HG03460 (cell line): ENCODE measurements around the gene CHID1.

Experiments used
- ATAC-seq: cut with Tn5 transposase; IDR thresholded peaks from one replicate; pipeline ENCODE4 v1.9.1; 2021; ENCODE audit not compliant: unreplicated experiment

Gene CHID1

DNA sequence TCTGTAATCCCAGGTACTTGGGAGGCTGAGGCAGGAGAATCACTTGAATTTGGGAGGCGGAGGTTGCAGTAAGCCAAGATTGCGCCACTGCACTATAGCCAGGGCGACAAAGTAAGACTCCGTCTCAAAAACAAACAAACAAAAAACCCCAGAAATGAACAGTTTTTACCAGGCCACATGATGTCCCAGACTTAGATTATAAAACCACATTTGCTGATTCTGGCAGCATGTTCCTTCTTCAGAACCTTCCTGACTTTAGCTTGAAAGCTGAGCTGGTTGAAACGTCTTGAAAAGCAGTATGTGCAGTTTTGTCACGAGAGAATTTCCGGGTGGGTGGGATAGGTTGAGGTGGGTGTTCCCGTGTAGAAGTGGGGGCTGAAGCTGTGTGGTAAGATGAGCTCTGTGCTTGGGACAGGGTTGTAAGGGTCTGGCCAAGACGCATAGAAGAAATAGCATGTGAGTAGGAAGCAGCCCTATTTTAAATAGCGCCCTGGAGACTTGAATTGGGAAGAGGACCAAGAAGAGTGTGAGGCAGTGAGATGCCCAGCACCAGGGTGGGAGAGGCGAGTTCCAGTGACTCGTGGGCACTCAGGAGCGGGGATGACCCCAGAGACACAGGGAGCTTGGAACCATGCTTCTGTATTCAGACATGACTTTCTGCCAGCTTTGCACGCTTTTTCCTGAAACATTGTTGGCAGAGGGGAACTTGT lies 22.7 kb upstream of the CHID1 start:
- ATAC-seq, result no peak

DNA sequence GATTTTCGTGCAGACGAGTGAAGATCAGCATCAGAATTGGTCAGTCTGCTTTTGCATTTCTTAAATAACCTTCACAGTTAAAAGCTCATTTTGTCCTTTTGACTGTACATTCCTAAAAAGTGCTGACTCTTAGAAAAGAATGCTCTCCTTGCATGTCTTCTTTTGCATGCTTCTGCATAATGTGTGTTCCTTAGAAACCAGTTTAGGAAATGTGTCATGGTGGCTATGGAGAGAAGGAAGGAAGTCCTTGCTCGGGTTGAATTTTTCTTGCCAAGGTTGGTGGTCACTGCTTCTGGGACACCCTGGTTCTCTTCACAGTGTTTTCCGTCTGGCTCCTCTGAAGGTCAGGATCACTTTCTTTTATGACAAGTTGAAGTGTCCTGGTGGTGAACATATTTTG lies 21.8 kb upstream of the CHID1 start:
- no peak for ATAC-seq

DNA sequence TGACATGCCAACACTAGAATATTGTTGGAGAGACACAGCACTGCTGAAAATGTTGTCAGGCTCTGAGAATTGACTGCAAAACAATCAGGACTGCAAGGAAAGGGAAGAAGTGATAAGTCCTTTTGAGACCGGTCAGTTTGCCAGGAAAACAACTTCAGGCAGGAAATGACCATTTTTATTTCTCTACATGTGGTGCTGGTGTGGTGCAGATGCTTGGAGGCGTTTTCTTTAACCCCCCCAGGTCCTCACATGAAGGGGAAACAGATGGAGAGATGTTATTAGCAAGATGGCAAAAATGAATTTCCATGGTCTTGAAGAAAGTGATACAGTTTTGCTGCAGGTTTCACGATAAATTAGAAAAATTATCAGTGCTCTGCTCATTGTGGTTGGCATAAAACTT lies 20.8 kb upstream of the CHID1 start:
- ATAC-seq, result no peak

DNA sequence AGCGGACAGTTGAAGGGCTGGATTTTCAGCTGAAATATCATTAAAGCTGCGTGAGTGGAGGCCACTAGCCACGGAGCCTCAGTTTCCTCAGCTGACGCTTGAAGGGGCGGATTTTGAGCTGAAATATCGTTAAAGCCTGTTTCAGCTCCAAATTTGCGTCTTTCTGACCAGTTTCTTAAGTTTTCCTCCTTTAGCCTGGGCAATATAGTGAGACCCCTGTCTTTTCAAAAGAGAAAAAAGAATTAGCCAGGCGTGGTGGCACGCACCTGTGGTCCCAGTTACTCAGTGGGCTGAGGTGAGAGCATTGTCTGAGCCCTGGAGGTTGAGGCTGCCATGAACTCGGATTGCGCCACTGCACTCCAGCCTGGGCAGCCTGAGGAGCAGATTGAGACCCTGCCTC lies 18.8 kb upstream of the CHID1 start:
- no peak for ATAC-seq

DNA sequence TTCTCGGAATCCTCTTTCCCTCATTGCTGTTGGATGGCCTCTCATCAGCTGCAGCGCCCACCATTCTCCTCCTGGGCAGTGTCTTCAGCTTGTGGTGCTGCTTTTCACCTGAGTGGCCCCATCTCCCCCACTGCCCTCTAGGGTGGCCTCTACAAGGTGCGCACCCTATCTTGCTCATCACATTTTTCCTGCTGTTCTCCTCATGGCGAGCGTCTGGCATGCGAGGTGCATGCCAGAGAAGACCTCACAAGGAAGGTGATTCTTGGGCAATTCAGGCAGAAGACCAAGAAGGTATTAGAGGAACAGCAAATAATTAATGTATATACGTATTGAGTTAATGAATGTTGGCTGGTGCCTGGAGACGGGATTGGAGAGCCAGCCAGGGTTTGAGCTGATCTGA lies 18.2 kb upstream of the CHID1 start:
- no peak for ATAC-seq

DNA sequence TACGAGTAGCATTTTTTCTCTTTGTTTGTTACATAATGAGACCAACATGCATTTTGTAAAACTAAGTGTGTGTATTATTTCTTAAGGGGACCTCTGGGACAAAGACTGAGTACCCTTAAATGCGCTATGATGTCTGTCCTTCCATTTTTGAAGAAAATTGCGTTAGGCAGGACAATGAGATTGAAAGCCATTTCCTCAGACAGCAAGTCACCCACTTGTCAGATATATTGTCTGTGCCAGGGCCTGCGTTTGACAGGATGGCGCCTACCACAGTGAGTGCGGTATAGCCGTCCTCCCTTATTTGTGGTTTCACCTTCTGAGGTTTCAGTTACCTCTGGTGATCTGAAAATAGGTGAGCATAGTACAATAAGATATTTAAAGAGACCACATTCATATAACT lies 17.3 kb upstream of the CHID1 start:
- ATAC-seq, result no peak

DNA sequence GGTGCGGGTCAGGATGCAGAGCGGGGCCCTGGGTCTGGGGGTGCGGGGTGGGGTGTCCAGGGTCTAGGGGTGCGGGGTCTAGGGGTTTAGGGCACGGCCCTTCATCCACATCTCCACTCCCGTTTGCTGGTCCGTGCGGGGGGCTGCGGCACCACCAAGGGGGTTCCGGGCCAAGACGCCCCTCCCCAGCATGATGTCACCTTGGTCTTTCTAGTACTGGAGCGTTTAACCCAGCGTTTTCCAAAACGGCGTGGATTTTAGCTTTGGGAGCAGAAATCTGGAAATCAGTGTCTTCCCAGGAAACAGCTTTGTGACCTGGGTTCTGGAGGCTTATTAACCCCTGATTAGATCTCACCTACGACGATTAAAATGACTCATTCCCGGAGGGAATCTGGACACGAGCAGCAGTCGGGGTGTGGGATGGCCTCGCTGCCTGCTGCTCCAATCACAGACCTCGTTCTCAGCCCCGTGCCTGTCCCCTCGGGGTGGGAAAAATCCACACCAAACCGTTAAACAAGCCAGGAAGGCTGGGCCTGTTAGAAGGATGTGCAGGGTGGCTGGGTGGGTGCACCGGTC lies 15.8 kb upstream of the CHID1 start:
- no peak for ATAC-seq

DNA sequence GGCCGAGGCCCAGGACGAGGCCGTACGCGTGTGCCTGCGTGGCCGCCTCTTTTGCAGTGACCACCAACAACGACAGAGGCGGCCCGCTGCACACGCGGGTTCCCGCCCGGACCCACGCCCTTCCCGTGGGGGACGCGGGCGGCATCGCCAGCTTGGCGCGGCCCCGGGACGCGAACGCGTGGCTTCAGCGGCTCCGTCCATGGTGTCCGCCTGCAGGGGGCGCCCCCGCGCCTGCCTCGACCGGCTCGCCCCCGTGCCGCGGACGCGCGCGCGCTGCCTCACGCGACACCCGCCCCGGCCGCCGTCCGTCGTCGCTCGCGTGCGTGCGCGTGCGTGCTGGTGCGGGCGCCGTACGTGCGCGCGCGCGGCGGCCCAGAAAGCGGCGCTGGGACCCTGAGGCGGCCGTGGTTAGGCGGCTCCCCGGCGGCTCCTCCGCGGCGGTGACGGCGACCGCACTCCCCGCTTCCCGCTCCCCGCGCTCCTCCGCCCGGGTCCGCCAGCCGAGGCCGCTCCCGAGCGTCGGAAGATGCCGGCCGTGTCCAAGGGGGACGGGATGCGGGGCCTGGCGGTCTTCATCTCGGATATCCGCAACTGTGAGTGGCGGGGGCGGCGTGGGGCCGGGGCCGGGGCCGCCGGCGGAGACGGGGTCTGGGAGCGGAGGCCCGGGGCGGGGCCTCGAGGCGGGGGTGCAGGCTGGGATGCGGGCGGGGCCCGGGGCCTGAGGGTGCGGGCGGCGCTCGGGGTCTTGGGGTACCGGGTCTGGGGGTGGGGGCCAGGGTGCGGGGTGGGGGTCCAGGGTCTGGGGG lies 15.1 kb upstream of the CHID1 start, which contains the start of gene AP2A2:
Gene AP2A2 (plus strand): TSS at position 375 of the 806 bp plus-strand sequence. CDS start 152 bp downstream, at position 527.
- ATAC-seq, result peak; percentile 53

DNA sequence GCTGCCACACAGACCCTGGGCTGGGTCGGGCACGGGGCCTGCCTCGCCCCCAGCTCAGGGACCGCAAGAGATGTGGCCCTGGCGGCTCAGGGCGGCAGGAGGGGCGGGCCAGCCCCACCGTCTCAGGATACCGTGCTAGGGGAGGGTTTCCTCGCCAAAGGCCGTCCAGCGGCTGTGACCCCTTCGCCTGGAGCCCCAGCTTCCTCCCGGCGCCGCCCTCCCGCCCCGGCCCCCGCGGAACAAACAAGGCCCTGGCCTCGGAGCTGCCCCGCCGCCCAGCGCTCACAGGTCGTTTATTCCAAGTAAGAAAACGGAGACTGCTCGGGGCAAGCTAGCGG lies 14.5 kb upstream of the CHID1 start:
- no peak for ATAC-seq

DNA sequence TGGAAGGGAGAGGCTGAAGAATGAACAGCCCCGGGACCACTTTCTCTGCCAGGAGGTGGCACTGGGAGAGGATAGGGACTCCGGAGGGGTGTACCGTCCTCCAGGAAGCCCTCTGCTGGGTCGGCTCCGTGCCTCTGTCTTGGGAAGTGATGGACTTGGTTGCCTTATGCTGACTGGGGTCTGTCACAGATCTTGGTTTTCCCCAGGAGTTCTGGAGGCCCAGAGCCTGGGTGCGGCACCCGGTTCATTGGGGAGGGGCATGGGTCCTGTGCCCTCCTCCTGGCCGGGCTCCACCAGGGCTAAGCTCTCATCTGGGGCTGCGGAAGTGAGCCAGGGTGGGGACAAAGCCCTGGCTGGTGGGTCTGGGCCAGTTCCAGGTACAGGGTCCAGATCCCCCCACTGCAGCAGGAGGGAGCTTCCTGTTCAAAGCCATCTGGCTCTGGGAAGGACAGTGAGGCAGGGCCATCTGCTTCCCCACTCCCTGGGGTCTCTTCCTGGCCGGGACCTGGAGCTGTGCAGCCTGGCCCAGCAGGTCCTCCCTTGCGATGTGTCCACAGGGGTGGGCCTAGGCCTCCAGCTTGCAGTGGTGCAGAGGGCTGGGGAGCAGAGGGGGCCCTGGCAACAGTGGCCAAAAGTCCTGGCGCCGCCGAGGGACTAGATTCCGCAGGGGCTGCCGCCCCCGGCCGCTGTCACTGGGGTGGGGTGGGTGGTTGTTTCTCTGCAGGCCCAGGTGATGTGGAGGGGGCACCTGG lies 14.0 kb upstream of the CHID1 start:
- no peak for ATAC-seq

DNA sequence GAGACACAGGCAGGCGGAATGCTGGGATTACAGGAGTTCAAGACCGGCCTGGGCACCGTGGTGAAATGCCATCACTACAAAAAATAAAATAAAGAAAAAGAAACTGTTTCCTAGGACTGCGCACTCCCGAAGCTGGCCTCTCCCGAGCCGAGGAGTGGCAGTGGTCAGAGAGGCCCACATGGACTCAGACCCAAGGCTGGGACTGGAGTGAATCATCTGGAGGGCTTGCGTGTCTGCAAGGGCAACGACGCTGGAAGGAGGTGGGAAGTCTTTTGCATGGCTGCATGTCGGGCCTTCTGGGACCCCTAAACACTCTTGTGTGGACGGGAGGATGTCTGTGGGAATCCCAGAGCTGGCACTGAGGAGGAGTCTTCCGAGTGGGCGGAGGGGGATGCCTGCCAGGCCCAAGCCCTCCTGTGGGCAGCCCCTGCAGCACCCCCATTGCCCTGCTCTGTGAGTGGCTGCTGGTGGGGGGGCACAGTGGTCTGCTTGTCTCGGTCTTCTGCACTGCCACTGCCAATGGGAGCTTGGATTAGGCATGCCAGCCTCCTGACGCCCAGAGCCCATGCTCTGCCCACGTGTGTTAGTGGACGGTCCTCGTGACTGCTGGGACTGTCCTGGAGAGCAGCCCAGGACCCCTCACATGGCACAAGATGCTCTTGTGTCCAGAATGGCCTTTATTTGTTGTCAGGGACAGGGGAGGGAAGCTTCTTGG lies 13.2 kb upstream of the CHID1 start:
- no peak for ATAC-seq

DNA sequence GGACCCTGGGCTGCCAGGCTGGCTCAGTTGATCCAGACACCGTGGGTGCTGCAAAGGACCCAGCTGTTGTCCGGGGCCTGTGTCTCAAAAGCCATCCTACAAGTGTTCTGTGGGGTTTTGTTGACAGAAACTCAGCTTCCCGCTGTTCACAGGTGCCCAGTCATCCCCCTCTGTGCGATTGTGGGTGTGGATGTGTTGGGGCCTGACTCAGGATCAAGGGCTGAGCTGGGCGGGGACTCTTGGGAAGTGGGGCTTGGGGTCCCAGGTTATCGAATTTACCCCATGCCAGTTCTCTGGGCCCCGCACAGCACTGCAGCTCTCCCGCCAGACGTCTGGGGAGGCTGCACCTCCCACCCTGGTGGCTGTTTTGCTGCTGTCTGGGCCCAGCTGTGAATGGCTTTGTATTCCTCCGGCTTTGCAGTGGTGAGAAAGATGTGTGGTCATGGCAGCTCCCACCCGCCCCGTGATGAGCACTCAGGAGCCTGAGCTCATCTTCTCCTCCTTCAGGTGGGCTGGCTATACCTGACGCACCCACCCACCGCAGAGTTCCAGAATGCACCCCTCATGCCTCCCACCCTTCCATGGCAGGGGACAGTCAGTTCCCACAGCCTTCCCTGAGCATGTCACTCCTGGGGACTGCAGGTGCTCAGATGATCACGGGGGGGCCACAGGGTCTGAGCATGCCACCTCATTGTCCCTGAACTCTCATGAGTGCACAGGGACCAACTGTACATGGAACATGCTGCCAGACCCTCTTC lies 11.5 kb upstream of the CHID1 start:
- ATAC-seq, result no peak

DNA sequence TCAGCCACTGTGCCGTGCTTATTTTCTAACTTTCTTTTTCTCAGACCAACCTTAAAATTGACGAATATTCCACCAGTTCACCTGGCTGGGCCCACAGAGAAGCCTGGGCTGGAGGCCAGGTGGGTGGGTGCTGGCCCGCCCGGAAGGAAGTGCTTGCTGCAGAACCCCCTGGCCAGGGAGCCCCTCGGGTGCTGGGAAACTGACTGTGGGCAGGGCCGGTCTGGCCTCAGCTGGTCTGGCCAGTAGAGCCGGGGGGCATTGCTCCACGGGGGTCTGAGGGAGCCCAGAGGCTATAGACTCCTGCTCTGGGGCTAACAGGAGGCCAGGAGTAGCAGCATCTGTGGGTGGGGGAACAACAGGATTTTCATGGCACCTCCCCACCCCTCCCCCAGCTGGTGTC lies 6.8 kb upstream of the CHID1 start:
- ATAC-seq, result no peak

DNA sequence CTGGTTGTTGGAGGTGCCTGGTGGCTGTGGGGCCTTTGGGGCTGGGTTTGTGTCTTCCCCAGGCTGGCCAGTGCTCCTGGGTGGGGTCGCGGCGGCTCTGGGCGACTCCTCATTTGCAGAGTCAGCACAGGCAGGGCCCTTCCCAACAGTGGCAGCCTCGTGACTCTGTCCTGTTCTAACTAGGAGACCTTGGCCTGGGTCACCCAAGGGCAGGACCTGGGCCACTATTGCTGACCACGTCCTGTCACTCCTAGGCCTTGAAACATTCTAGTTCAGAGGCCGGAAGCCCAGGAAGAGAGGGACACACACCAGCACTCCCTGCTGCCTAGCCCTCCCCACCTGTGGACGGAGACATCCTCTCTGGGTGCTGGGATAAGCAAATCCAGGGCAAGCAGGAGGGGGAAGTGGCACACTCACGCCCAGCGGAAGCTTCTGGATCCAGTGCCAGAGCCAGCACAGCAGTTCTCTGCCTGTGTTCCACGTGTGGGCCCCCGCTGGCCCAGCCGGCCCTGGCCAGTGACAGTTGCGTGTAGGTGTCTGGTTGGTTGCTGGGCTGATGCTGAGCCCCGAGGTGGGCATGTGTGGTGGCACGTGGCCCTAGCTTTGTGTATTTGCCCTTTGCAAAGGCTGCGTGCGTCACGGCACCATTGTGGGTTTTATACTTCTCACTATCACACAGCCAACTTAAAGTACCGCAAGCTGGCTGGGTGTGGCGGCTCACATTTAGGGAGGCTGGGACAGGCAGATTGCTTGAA lies 4.3 kb upstream of the CHID1 start:
- ATAC-seq, result no peak

DNA sequence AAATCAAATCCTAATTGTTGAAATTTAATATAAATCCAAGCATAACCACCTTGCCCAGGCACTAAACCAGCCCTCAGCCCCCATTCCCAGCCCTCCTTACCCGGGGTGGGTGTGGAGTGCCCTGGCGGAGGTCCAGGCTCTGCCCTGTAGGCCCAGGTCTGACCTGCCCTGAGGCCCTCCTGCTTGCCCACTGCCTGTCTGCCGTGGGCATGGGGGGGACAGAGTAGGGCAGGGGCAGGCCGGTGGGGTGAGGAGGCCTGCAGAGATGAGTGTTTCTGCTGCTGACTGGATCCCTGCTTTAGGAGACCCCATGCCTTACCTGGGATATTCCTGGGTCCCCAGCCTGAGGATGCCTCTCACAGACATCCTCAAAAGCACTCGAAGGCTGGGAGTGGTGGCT lies 3.6 kb upstream of the CHID1 start:
- no peak for ATAC-seq

DNA sequence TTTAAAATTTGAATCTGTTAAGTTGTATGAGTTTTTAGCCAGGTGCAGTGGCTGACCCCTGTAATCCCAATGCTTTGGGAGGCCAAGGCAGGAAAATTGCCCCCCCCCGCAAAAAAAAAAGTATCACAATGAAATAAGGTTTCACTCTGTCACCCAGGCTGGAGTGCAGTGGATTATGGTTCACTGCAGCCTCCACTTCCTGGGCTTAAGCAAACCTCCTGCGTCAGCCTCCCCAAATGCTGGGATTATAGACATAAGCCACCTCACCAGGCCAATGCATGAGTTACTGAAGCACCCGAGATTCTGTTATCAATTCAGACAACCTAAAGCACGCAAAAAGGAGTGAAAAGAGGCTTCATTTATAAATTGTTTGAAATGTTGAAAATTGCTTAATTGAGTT lies 2.4 kb upstream of the CHID1 start:
- no peak for ATAC-seq

DNA sequence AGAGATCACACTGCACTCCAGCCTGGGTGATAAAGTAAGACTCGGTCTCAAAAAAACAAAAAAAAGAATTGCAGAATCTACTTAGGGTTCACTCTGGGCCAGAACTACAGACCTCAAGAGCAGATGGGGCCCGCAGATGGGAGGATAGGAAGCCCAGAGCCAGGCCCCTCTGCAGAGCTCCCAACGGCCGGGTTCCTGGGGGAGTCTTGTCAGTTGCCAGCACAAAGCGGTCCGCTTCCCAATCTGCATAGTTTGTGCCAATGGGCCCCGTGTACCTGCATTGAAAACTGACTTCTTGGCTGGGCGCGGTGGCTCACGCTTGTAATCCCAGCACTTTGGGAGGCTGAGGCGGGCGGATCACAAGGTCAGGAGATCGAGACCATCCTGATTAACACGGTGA lies 1.7 kb upstream of the CHID1 start:
- ATAC-seq, result no peak

DNA sequence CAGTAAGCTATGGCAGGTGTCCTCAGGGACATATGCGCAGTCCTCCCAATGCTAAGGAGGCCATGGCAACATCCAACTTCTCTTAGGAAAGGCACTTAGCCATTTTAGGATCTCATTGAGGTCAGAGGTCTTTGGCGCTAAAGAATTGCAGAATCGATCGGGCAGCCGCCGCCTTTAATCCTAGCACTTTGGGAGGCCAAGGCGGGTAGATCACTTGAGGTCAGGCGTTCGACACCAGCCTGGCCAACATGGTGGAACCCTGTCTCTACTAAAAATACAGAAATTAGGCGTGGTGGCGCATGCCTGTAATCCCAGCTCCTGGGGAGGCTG lies 1.2 kb upstream of the CHID1 start:
- ATAC-seq, result no peak

DNA sequence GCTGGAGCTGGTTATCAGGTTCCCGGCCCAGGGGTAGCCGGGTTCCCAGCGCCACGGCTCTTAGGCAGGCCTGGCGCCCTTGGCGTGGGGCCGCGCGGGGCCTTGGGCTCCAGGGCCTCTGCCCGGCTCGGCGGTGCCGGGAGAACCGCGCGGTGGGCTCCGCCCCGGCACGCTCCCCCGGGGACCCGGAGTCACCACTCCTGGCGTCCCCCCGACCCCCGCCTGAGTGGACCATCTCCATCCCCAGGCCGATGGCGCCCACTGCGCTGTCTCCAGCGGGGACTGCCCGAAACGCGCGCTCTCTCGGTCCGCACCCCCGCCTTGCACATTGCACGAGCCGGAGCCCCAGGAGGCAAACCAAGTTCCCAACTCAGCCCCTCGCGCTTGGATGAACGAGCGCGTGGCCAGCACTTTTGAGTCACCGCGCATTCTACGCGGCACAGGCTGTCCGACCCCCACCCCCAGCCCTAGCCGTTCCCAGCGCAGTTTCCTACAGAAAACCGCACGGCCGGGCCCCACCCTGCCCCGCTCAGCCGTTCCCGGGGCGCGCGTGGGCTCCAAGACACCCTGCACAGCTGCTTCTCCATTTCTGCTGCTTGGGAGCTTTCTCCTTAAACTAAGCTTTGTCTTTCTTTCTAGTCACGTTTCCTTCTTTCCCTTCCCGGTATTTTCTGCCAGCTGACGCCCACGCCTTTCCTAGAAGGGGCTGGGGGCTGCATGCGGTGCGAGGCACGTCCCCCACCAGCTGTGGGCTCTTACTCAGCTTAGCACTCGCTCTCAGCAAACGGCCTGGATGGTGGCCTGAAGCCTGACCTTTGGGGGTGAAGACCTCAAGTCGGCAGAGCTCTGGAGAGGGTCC lies 650 bp upstream of the CHID1 start:
- ATAC-seq, result peak; percentile 22
